ENCODE data around the gene NELFA.

The NELFA gene

GRCh38 chr4:2047031-2047660, 38.4 kb upstream of the NELFA start:
- no peak overlapping the region for H3K27ac ChIP-seq (replicated peaks; ENCODE audit: low read length)
- H2AK5ac ChIP-seq (ENCODE audit: low read depth, low read length), result peak overlapping the region; percentile 75
- DNase-seq (ENCODE audit: low spot score), result no peak
- no peak overlapping the region for H4K91ac ChIP-seq (ENCODE audit: low read depth, low read length, poor library complexity)
- H3K14ac ChIP-seq (ENCODE audit: low read length), result no peak overlapping the region
- no peak overlapping the region for H2BK120ac ChIP-seq (ENCODE audit: low read depth, low read length)
- H2BK5ac ChIP-seq (ENCODE audit: low read length), result no peak overlapping the region
- peak overlapping the region; percentile 83 for H3K18ac ChIP-seq (ENCODE audit: low read length)
- H3K9me3 ChIP-seq (replicated peaks in 1 of 2; ENCODE audit: control insufficient read depth in 2 of 2, insufficient read depth in 1 of 2, low read depth in 1 of 2, low read length in 2 of 2), result peaks cover 0 to 7% of the 10 kb centered on the region in 2 donors
- peak overlapping the region; percentile 91 for H3K23ac ChIP-seq (ENCODE audit: low read depth, low read length, poor library complexity)
- H3K4me2 ChIP-seq (ENCODE audit: insufficient read depth, low read length, poor library complexity, severe bottlenecking), result no peak overlapping the region
- H2BK15ac ChIP-seq (ENCODE audit: low read length), result no peak overlapping the region
- no peak overlapping the region for H2AFZ ChIP-seq (ENCODE audit: low read length)
- no peak overlapping the region for H2BK12ac ChIP-seq (ENCODE audit: low read length)
- WGBS, 2 donors (ENCODE audit: extremely low coverage in 2 of 2, insufficient read length in 2 of 2, insufficient replicate concordance in 1 of 2), result no CpG with 5 or more reads among the region's 57 CpGs
- H4K8ac ChIP-seq (ENCODE audit: low read depth, low read length), result no peak overlapping the region
- no peak overlapping the region for H3K4me3 ChIP-seq (ENCODE audit: low read length in 2 of 2)
- peaks cover 7% of the 10 kb centered on the region for H3K79me1 ChIP-seq (ENCODE audit: low read depth, low read length)
- no peak overlapping the region for H3K9ac ChIP-seq (ENCODE audit: low read depth, low read length, poor library complexity)
- peaks cover 0 to 7% (median 0%) of the 10 kb centered on the region in 3 experiments for H3K27me3 ChIP-seq (ENCODE audit: control insufficient read depth in 3 of 3, insufficient read depth in 3 of 3, low read depth in 1 of 3, low read length in 3 of 3)
- H3K4me1 ChIP-seq (ENCODE audit: control insufficient read depth in 2 of 2, insufficient read depth in 1 of 2, low read depth in 1 of 2, low read length in 2 of 2), result peaks cover 2 to 5% of the 10 kb centered on the region in 2 donors
- H3K36me3 ChIP-seq (replicated peaks in 1 of 2; ENCODE audit: control insufficient read depth in 2 of 2, insufficient read depth in 2 of 2, low read length in 2 of 2), result peaks cover 0 to 17% of the 10 kb centered on the region in 2 donors
- H3K4ac ChIP-seq (ENCODE audit: low read length), result no peak overlapping the region

- DNase-seq (ENCODE audit: low spot score), result no peak
- peak overlapping the region; percentile 76 for H3K18ac ChIP-seq (ENCODE audit: low read length)
Observed at GRCh38 chr4:2046031-2046961, 37.5 kb upstream of the NELFA start.

GRCh38 chr4:2045518-2045951, 36.8 kb upstream of the NELFA start:
- Histone ChIP-seq H4K91ac (ENCODE audit: low read depth, low read length, poor library complexity) (no peak overlapping the region), H3K23ac (ENCODE audit: low read depth, low read length, poor library complexity) (no peak overlapping the region)
- WGBS, 2 donors (ENCODE audit: extremely low coverage in 2 of 2, insufficient read length in 2 of 2, insufficient replicate concordance in 1 of 2), result no CpG with 5 or more reads among the region's 11 CpGs

More at GRCh38 chr4:2046031-2046961, 37.5 kb upstream of the NELFA start:
- peak overlapping the region; percentile 53 for H3K4ac ChIP-seq (ENCODE audit: low read length)
- no peak overlapping the region for H4K8ac ChIP-seq (ENCODE audit: low read depth, low read length)
- H3K4me1 ChIP-seq (ENCODE audit: control insufficient read depth in 2 of 2, insufficient read depth in 1 of 2, low read depth in 1 of 2, low read length in 2 of 2), result peaks cover 2 to 5% of the 10 kb centered on the region in 2 donors
- H2BK12ac ChIP-seq (ENCODE audit: low read length), result peak overlapping the region; percentile 41
- H3K79me1 ChIP-seq (ENCODE audit: low read depth, low read length), result peaks cover 7% of the 10 kb centered on the region
- H3K14ac ChIP-seq (ENCODE audit: low read length), result peak overlapping the region; percentile 17
- no peak overlapping the region for H3K27ac ChIP-seq (replicated peaks; ENCODE audit: low read length)
- H3K23ac ChIP-seq (ENCODE audit: low read depth, low read length, poor library complexity), result no peak overlapping the region
- H2AFZ ChIP-seq (ENCODE audit: low read length), result no peak overlapping the region
- no peak overlapping the region for H3K9ac ChIP-seq (ENCODE audit: low read depth, low read length, poor library complexity)
- no peak overlapping the region for H4K91ac ChIP-seq (ENCODE audit: low read depth, low read length, poor library complexity)
- peaks cover 0 to 7% of the 10 kb centered on the region in 2 donors for H3K9me3 ChIP-seq (replicated peaks in 1 of 2; ENCODE audit: control insufficient read depth in 2 of 2, insufficient read depth in 1 of 2, low read depth in 1 of 2, low read length in 2 of 2)
- H2AK5ac ChIP-seq (ENCODE audit: low read depth, low read length), result peak overlapping the region; percentile 75
- H3K4me3 ChIP-seq (ENCODE audit: low read length in 2 of 2), result no peak overlapping the region
- H3K36me3 ChIP-seq (replicated peaks in 1 of 2; ENCODE audit: control insufficient read depth in 2 of 2, insufficient read depth in 2 of 2, low read length in 2 of 2), result peaks cover 0 to 17% of the 10 kb centered on the region in 2 donors
- H2BK15ac ChIP-seq (ENCODE audit: low read length), result no peak overlapping the region
- peak overlapping the region; percentile 53 for H2BK5ac ChIP-seq (ENCODE audit: low read length)
- no peak overlapping the region for H2BK120ac ChIP-seq (ENCODE audit: low read depth, low read length)
- WGBS, 2 donors (ENCODE audit: extremely low coverage in 2 of 2, insufficient read length in 2 of 2, insufficient replicate concordance in 1 of 2), result no CpG with 5 or more reads among the region's 28 CpGs
- H3K4me2 ChIP-seq (ENCODE audit: insufficient read depth, low read length, poor library complexity, severe bottlenecking), result no peak overlapping the region
- H3K27me3 ChIP-seq (ENCODE audit: control insufficient read depth in 3 of 3, insufficient read depth in 3 of 3, low read depth in 1 of 3, low read length in 3 of 3), result peaks cover 1 to 11% (median 3%) of the 10 kb centered on the region in 3 experiments

More at GRCh38 chr4:2045518-2045951, 36.8 kb upstream of the NELFA start:
- Histone ChIP-seq H3K4me2 (ENCODE audit: insufficient read depth, low read length, poor library complexity, severe bottlenecking) (no peak overlapping the region), H4K8ac (ENCODE audit: low read depth, low read length) (no peak overlapping the region), H2BK12ac (ENCODE audit: low read length) (peak overlapping the region; percentile 41), H2BK15ac (ENCODE audit: low read length) (no peak overlapping the region), H2AFZ (ENCODE audit: low read length) (no peak overlapping the region), H3K9ac (ENCODE audit: low read depth, low read length, poor library complexity) (peak overlapping the region; percentile 60), H3K4me3 (ENCODE audit: low read length in 2 of 2) (peak overlapping the region in 1 of 2 donors; percentile 44), H3K79me1 (ENCODE audit: low read depth, low read length) (peaks cover 7% of the 10 kb centered on the region), H3K27ac (replicated peaks; ENCODE audit: low read length) (no peak overlapping the region), H3K18ac (ENCODE audit: low read length) (no peak overlapping the region), H3K4ac (ENCODE audit: low read length) (peak overlapping the region; percentile 4), H3K9me3 (replicated peaks in 1 of 2; ENCODE audit: control insufficient read depth in 2 of 2, insufficient read depth in 1 of 2, low read depth in 1 of 2, low read length in 2 of 2) (peaks cover 0 to 7% of the 10 kb centered on the region in 2 donors), H3K27me3 (ENCODE audit: control insufficient read depth in 3 of 3, insufficient read depth in 3 of 3, low read depth in 1 of 3, low read length in 3 of 3) (peaks cover 7 to 18% (median 8%) of the 10 kb centered on the region in 3 experiments), H3K4me1 (ENCODE audit: control insufficient read depth in 2 of 2, insufficient read depth in 1 of 2, low read depth in 1 of 2, low read length in 2 of 2) (peaks cover 2 to 5% of the 10 kb centered on the region in 2 donors), H2BK5ac (ENCODE audit: low read length) (peak overlapping the region; percentile 53), H2AK5ac (ENCODE audit: low read depth, low read length) (peak overlapping the region; percentile 75), H2BK120ac (ENCODE audit: low read depth, low read length) (no peak overlapping the region), H3K14ac (ENCODE audit: low read length) (peak overlapping the region; percentile 44), H3K36me3 (replicated peaks in 1 of 2; ENCODE audit: control insufficient read depth in 2 of 2, insufficient read depth in 2 of 2, low read length in 2 of 2) (peaks cover 0 to 17% of the 10 kb centered on the region in 2 donors)
- DNase-seq (ENCODE audit: low spot score), result no peak
